Suprapubic skin (tissue), 4 donors: ENCODE results near the gene TNIK. TPM values are rescaled to one million over a fixed set of nuclear protein-coding genes. Genes with fewer than 3 reads are reported as not detected.
"Not testable (repeated sequence)": the region's sequence is repeated elsewhere in the genome, so short reads cannot be mapped to it uniquely, and the experiment has no call there.

ENCODE experiments used
- DNase-seq, 2 donors: peaks; one replicate each; pipeline ENCODE4 v3.0.0-alpha.2; 2019; ENCODE audit warnings: low spot score in 2 of 2
- H3K27ac ChIP-seq: fragments of 200-600 bp; sonication (generic); one replicate; pipeline ENCODE4 v1.5.1; 2019
- H3K27me3 ChIP-seq: fragments of 200-600 bp; sonication (generic); one replicate; pipeline ENCODE4 v1.5.1; 2019
- H3K36me3 ChIP-seq: fragments of 200-600 bp; sonication (generic); one replicate; pipeline ENCODE4 v1.5.1; 2019
- H3K4me1 ChIP-seq: fragments of 200-600 bp; sonication (generic); one replicate; pipeline ENCODE4 v1.5.1; 2019
- H3K4me3 ChIP-seq: fragments of 200-600 bp; sonication (generic); one replicate; pipeline ENCODE4 v1.5.1; 2019; ENCODE audit warnings: mild to moderate bottlenecking
- H3K9me3 ChIP-seq: fragments of 200-600 bp; sonication (generic); one replicate; pipeline ENCODE4 v1.5.1; 2019
- EP300 ChIP-seq: sonication (generic); formaldehyde crosslinking; IDR thresholded peaks from one replicate; pipeline ENCODE4 v1.6.1; 2017; ENCODE audit warnings: antibody characterized with exemption
- POLR2A ChIP-seq, 2 donors: fragments of 450-650 bp; IDR thresholded peaks; one replicate each; pipeline ENCODE4 v1.6.1; 2017; ENCODE audit warnings: antibody characterized with exemption in 2 of 2, mild to moderate bottlenecking in 2 of 2, moderate library complexity in 2 of 2
- POLR2AphosphoS5 ChIP-seq, 3 donors: sonication (generic); formaldehyde crosslinking; IDR thresholded peaks; one replicate each; pipeline ENCODE4 v1.6.1; 2017; ENCODE audit warnings: antibody characterized with exemption in 3 of 3
- WGBS: methylation state at CpG from one replicate; pipeline ENCODE4 v1.1.5; 2018; 5-methylcytosine and 5-hydroxymethylcytosine counted together
- total RNA-seq, 4 donors: library from RNA; depleted of rRNA; stranded (reverse); fragments of >200 nt; gene quantifications; one replicate each; pipeline ENCODE4 v1.1.0, GENCODE V29; 2016
- TF ChIP-seq, protein P1 (sequence below), 2 donors: fragments of 200-600 bp in 1 of 2; fragments of 450-650 bp in 1 of 2; sonication (generic) in 1 of 2; IDR thresholded peaks; one replicate each; pipeline ENCODE4 v1.5.1; 2016 to 2019; ENCODE audit warnings: antibody characterized with exemption in 2 of 2, mild to moderate bottlenecking in 1 of 2, moderate library complexity in 1 of 2

The TNIK gene
- total RNA-seq, 4 donors from 2014 or later: 2.0 to 4.3 (median 3.1) TPM

DNA sequence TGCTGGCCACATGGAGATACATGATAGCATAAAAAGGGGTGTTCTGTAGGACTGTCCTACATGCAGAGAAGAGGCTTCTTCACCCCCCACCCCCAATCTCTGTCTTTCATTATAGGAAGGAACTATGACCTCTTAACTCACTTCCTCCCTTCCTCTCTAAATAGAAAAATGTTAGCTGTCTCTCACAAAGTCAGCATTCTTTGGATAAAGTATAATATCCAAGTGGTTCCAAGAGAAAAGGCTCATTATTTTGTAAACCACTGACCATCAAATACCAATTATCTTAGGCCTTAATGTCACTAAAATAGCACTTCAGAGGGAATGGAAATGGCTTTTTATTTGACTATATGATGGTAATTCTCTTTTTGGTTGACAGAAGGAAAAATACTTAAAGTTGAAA, 338.4 kb downstream of the TNIK start:
- H3K27me3 ChIP-seq: no peaks in the 10 kb centered on the region
- no peaks in the 10 kb centered on the region for H3K4me1 ChIP-seq
- DNase-seq: no peak
- TF ChIP-seq, protein P1, sequence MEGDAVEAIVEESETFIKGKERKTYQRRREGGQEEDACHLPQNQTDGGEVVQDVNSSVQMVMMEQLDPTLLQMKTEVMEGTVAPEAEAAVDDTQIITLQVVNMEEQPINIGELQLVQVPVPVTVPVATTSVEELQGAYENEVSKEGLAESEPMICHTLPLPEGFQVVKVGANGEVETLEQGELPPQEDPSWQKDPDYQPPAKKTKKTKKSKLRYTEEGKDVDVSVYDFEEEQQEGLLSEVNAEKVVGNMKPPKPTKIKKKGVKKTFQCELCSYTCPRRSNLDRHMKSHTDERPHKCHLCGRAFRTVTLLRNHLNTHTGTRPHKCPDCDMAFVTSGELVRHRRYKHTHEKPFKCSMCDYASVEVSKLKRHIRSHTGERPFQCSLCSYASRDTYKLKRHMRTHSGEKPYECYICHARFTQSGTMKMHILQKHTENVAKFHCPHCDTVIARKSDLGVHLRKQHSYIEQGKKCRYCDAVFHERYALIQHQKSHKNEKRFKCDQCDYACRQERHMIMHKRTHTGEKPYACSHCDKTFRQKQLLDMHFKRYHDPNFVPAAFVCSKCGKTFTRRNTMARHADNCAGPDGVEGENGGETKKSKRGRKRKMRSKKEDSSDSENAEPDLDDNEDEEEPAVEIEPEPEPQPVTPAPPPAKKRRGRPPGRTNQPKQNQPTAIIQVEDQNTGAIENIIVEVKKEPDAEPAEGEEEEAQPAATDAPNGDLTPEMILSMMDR (IDR thresholded peaks at IDR 0.05): no peak
- TF ChIP-seq POLR2AphosphoS5 (IDR thresholded peaks at IDR 0.05) (no peak), EP300 (no peak), POLR2A (IDR thresholded peaks at IDR 0.05) (no peak)
- no peaks in the 10 kb centered on the region for H3K36me3 ChIP-seq
- H3K27ac ChIP-seq: no peak overlapping the region
- H3K4me3 ChIP-seq: no peak overlapping the region
- no peaks in the 10 kb centered on the region for H3K9me3 ChIP-seq

DNA sequence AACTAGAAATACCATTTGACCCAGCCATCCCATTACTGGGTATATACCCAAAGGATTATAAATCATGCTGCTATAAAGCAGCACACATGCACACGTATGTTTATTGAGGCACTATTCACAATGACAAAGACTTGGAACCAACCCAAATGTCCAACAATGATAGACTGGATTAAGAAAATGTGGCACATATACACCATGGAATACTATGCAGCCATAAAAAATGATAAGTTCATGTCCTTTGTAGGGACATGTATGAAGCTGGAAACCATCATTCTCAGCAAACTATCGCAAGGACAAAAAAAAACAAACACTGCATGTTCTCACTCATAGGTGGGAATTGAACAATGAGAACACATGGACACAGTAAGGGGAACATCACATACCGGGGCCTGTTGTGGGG, 340.8 kb downstream of the TNIK start:
- H3K9me3 ChIP-seq, DNase-seq, H3K27me3 ChIP-seq, H3K36me3 ChIP-seq, H3K4me3 ChIP-seq, H3K27ac ChIP-seq, H3K4me1 ChIP-seq: not testable (repeated sequence)
- WGBS: 93% methylated on average over 3 of the region's 3 CpGs

DNA sequence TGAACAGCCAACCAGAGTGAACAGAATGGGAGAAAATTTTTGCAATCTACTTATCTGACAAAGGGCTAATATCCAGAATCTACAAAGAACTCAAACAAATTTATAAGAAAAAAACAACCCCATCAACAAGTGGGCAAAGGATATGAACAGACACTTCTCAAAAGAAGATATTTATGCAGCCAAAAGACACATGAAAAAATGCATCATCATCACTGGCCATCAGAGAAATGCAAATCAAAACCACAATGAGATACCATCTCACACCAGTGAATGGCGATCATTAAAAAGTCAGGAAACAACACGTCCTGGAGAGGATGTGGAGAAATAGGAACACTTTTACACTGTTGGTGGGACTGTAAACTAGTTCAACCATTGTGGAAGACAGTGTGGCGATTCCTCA, 341.2 kb downstream of the TNIK start:
- H3K4me3 ChIP-seq, H3K27me3 ChIP-seq, DNase-seq, H3K27ac ChIP-seq, H3K4me1 ChIP-seq, H3K36me3 ChIP-seq, H3K9me3 ChIP-seq: not testable (repeated sequence)
- WGBS: 91% methylated on average over 3 of the region's 3 CpGs

DNA sequence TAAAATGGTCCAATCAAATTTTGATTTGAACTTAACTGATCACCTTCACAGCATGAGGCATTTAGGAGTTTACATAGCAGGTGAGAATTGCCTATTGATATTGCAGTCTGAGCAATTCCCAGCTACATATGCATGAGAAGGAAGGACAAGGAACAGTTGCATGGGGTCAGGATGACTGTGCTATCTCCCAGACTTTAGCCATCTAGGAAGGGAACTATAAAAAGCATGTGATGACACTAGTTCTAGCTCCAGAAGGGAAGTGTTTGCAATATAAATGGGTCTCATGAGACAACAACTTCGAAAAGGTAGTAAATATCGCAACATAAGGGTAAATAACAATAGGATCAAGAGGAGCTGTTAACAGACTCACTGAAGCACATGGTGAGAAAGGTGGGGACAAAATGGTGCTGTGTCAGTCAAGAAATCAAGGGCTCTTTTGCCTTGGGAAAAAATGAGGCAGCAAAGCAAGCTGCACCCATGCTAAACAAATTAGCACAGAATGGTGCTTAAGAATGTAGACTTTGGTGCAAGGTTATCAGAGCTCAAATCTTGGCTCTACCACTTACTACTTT, 343.3 kb downstream of the TNIK start:
- no peak overlapping the region for H3K4me3 ChIP-seq
- no peaks in the 10 kb centered on the region for H3K36me3 ChIP-seq
- 93% methylated on average over 2 of the region's 2 CpGs for WGBS
- DNase-seq: no peak
- H3K9me3 ChIP-seq: no peaks in the 10 kb centered on the region
- no peak overlapping the region for H3K27ac ChIP-seq
- no peaks in the 10 kb centered on the region for H3K4me1 ChIP-seq
- H3K27me3 ChIP-seq: no peaks in the 10 kb centered on the region
- TF ChIP-seq POLR2AphosphoS5 (IDR thresholded peaks at IDR 0.05) (no peak), POLR2A (IDR thresholded peaks at IDR 0.05) (no peak), EP300 (no peak)
- TF ChIP-seq, protein P1 (IDR thresholded peaks at IDR 0.05): no peak

DNA sequence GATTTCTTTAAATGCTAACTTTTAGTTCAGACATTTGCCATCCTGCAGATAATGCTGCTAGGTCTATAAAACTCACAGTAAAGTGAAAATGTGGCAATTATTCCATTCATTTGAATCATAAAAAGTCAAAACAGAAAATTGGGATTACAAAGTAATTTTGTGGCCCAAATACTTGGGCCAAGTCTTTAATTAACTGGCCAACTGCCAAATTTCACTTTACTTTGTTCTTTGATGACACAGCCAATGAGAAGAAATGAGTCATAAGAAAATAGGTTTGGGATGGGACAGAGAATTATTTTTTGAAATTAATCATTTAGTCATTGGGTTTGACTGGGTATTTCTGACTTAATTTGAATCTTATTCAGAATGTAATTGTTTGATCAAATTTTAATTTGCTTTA, 343.8 kb downstream of the TNIK start:
- no peak overlapping the region for H3K4me3 ChIP-seq
- H3K4me1 ChIP-seq: no peaks in the 10 kb centered on the region
- TF ChIP-seq, protein P1 (IDR thresholded peaks at IDR 0.05): no peak
- TF ChIP-seq POLR2A (IDR thresholded peaks at IDR 0.05): no peak
- no peak for TF ChIP-seq EP300
- H3K27ac ChIP-seq: no peak overlapping the region
- no peak for DNase-seq
- H3K9me3 ChIP-seq: no peaks in the 10 kb centered on the region
- no peaks in the 10 kb centered on the region for H3K36me3 ChIP-seq
- H3K27me3 ChIP-seq: no peaks in the 10 kb centered on the region

DNA sequence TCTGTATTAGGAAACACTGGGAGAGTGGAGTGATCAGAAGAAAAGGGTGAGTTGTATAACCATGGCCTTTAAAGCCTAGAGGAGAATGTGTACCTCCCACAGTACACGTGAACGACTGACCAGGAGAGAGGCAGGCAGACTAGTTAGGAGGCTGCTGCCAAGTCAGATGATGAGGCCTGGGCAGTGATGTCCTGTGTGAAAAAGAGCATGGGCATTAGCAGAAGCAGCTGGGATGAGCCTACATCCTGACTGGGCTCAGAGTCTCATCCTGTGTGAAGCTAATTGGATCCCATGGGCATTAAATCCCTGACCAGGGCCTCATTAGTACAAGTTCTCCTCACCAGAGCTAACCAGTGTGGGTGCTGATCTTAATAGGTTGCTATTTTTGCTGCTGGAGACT, 344.5 kb downstream of the TNIK start:
- Histone ChIP-seq H3K4me1 (no peaks in the 10 kb centered on the region), H3K9me3 (no peaks in the 10 kb centered on the region), H3K27ac (no peak overlapping the region), H3K4me3 (no peak overlapping the region), H3K27me3 (no peaks in the 10 kb centered on the region), H3K36me3 (no peaks in the 10 kb centered on the region)
- TF ChIP-seq, protein P1 (IDR thresholded peaks at IDR 0.05): no peak
- TF ChIP-seq EP300 (no peak), POLR2A (IDR thresholded peaks at IDR 0.05) (no peak), POLR2AphosphoS5 (IDR thresholded peaks at IDR 0.05) (no peak)
- 85% methylated on average over 2 of the region's 2 CpGs for WGBS
- no peak for DNase-seq
